Hematopoietic multipotent progenitor cell treated with erythropoietin and hydrocortisone succinate and interleukin-3 and kit ligand, for 17 days (in vitro differentiated cells): ENCODE data around the gene CARD11.

Experiments used
- DNase-seq: peaks from one replicate; pipeline ENCODE4 v3.0.0-alpha.2; 2015; ENCODE audit warnings: low spot score

CARD11 gene

GRCh38 chr7:2939193-2939885, 104.3 kb downstream of the CARD11 start:
- DNase-seq = no peak

DNA sequence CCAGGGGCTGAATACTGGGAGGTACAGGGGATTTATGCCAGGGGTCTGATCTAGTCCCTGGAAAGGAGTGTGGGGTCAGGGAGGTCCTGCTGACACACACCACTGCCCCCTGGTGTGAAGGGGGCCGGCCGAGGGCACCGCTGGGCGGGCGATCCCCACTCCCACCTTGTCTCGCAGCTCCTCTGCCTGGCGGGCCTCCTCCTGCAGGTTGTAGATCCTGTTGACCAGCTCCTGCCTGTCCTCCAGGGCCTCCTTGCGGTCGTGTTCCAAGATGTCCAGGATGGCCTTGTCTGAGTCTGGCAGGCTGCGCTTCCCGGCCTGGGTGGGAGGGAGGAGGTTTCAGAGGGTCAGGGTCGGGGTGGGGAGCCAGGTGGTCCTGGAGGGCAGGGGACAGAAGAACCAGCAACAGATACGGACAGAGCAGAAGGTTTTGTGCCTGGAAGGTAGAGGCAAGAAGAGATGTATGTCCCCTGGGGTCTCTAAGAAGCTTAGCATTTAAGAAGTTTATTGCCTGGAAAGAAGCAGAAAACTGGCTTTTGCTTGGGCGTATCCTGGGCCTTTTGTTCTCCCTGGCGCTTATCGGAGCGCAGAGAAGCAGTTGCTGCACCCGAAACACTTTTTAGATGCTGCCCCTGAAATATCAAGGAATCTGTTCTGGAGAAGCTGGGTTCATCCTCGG, 105.0 kb downstream of the CARD11 start:
- no peak for DNase-seq

GRCh38 chr7:2937701-2938513, 105.8 kb downstream of the CARD11 start:
- DNase-seq = no peak

- no peak for DNase-seq
Measured at GRCh38 chr7:2936891-2937580, 106.6 kb downstream of the CARD11 start.

DNA sequence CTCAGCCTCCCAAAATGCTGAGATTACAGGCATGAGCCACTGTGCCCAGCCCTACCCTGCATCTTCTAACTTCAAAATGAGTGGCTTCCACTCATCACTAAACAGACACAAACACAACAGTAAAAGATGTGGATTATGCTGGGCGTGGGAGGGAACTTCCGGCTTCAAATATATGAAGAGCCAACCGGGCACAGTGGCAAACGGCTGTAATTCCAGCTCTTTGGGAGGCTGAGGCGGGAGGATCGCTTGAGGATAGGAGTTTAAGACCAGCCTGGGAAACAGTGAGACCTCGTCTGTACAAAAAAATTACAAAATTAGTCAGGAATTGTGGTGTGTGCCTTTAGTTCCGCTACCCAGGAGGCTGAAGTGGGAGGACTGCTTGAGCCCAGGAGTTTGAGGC, 107.4 kb downstream of the CARD11 start:
- DNase-seq = no peak

GRCh38 chr7:2934984-2935740, 108.5 kb downstream of the CARD11 start:
- no peak for DNase-seq

DNA sequence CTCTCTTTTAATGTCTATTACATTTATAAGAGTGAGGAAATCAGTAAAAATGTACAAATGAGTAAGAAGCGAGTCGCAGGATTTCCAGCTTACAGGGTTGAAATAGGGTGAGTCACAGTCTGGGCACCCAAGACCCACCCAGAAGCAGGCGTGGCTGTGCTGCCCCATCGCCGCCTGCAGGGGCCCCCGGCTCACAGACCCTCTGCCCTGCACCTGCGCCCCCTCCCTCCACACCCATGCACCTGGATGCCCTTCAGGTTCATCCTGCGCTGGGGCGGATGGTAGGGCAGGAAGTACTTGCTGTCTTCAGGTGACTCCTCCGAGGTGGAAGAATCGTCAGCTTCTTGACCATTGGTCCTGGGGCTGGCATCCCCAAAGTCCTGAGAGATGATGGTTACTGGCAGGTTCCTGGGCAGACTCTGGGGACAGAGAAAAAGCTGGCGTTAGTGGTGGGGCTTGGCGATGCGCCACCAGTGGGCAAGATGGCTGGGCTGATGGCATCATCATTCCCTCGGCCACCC, 109.4 kb downstream of the CARD11 start:
- DNase-seq = no peak

- no peak for DNase-seq
Measured at GRCh38 chr7:2932402-2933251, 111.0 kb downstream of the CARD11 start.

DNA sequence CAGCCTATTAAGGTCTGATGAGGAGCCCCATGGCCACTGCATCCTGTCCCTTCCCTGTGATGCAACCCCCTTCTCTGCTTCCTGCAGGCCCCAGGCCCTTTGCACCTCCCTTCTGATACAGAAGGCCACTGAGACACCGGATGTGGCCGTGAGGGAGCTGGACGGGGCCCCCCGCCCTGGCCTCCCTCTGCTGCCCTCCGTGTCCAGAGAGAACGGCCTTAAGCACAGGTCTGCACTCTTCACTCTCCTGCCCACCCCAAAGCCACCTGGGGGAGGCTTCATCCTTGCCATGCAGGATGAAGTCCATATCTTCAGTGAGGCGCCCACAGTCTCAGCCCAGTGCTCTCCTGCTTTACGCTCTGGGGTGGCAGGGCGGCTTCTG, 112.6 kb downstream of the CARD11 start:
- no peak for DNase-seq

DNA sequence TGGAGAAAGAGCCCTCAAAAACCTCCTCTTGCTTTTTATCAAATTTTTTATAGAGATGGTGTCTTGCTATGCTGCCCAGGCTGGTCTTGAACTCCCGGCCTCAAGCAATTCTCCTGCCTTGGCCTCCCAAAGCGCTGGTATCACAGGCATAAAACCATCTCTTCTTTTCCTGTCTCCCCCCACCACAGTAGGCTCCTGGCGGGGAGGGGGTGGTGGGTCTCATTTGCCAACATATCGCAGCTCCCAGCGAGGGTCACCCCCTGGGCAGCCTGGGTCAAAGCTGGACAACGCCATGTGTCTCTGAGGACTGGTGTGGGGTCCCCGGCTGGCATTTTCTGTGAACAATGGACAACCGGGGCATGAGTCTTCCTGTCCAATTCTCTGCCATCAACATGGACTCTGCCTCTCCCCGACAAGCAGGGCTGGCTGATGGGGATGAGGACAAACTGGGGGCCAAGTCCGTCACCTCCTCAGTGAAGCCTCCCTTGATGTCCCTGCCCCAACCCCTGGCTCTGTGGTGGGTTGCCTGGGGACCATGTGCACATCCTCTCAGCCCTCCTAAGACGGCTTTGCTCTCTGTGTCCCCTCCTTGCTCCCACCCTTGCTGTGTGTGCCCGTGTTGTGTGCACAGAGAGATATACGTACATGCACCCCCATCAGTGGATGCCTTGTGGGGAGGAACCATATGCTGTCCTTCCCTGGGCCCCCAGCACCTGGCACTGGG, 113.2 kb downstream of the CARD11 start:
- DNase-seq = no peak

DNA sequence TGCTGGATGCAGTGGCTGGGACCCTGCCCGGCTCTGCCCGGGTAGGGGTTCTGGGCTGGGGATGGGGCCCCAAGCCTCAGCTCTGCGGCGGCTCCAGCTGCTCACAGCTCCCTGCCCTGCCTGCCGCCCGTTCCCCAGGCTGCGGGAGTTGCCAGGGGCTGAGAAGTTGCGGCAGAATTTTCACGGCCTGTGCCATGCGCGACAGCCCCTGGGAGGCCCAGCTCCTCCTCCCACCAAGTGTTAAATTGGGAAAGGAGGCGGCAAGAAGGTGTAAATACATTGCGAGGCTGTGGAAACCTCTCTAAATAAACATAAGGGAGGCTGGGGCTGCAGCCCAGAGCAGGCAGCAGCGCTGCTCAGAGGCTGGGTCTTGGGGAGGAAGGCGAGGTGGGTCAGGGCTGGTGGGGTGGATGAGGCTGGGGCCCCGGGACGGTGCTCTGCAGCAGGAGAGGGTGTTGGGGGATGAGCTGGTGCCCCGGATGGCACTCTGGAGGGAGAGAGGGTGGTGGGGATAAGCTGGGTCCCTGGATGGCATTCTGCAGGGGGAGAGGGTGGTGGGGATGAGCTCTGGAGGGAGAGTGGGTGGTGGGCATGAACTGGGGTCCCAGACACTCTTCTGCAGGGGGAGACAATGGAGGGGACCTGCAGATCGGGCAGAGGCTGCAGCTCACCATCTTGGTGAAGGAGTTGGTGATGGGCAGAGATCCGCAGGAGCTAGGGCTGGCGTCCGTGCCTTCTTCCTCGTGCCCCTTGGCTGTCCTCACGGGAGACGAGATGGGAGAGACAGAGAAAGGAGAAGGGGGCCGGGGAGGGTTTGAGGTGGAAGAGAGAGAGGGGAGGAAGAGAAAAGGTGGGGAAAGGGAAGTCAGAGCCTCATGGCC, 114.1 kb downstream of the CARD11 start:
- DNase-seq = no peak

GRCh38 chr7:2928613-2929311, 114.9 kb downstream of the CARD11 start:
- no peak for DNase-seq

GRCh38 chr7:2928256-2928612, 115.4 kb downstream of the CARD11 start:
- DNase-seq = no peak

DNA sequence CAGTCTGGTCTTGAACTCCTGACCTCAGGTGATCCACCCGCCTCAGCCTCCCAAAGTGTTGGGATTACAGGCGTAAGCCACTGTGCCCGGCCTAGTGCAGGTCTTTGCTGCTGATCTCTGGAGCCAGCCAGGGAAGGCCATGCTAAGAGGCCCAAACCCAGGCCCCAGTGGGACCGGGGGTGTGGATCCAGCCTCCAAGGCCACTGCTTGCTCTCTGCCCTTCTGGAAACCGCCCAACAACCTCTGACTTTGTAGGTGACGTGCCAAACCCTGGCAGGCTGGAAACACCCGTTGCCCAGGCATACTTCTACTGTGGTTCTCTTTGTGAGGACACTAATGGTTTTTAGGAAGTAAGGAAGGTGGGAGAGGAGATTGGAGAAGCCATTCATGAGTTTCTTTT, 116.1 kb downstream of the CARD11 start:
- DNase-seq = no peak

DNA sequence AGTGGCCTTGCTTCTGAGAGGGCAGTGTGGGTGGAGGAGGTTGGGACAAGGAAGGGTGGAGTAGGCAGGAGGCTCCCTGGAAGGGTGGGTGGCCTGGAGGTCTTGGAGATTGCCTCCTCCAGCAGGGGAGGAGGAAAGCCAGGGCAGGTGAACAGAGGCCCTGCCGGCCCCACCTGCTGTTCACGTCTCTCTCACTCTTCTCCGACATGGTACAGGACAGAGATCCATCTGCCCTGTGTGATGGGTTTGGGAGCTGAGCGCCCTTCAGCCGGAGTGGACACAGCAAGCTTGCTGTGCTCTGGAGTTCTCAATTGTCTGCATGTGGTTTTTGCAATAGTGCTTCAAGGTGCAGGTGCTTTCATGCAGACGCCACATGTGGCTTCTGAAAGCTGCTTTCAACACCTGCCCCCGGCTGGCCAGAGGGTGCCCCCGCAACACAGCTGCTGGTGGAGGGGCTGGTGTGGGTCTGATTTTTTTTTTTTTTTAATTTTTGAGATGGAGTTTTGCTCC, 116.7 kb downstream of the CARD11 start:
- DNase-seq = no peak

DNA sequence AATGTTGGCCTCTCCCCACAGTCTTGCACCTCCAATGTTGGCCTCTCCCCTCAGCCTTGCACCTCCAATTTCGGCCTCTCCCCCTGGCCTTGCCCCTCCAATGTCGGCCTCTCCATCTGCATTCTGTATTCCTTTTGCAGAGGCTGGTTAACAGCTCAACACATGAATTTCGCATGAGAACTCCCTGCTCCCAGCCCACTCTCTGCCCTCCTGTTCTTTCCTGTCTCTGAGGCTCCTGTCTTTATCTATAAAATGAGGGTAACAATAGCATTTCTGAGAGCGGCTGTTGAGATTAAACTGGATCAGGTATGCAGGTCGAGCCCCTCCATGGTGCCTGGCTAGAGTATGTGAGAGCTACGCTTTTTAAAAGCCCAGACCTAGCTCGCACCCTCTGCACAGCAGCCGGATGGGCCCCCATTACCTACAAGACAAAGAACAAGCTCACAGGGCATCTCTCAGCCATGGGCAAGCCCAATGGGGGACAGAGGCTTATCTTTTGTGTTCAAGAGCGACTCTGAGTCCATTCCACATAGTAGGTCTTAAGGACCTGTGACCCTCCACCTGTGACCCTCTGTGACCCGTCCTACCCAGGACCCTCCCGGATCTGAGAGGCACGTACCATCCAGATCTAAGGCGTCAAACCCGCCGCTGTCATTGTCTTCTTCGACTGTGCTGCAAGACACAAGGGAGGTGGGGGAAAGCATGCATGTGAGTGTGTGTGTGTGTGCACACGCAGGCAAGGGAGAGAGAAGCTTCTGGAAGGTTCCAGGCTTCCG, 117.4 kb downstream of the CARD11 start:
- DNase-seq = no peak
